GM23248 (cell line): ENCODE results near the gene SPATC1L. TPM values are rescaled to one million over a fixed set of nuclear protein-coding genes. Genes with fewer than 3 reads are reported as not detected.

Experiments
- DNase-seq: peaks from one replicate; pipeline ENCODE4 v3.0.0-alpha.2; 2015
- H2AFZ ChIP-seq: fragments of 200-600 bp; sonication (generic); 2 replicates; pipeline ENCODE4 v1.6.1; 2016; ENCODE audit warnings: antibody characterized with exemption
- H3F3A ChIP-seq: fragments of 200-600 bp; sonication (generic); 2 replicates; pipeline ENCODE4 v1.6.1; 2016; ENCODE audit warnings: mild to moderate bottlenecking, antibody characterized with exemption, mixed run types; ENCODE audit not compliant: insufficient read depth
- H3K27ac ChIP-seq: fragments of 200-600 bp; sonication (generic); 2 replicates; pipeline ENCODE4 v1.5.1; 2016; ENCODE audit warnings: mild to moderate bottlenecking
- H3K27me3 ChIP-seq: fragments of 200-600 bp; sonication (generic); replicated peaks from 2 replicates; pipeline ENCODE4 v1.6.1; 2016; ENCODE audit warnings: mild to moderate bottlenecking; ENCODE audit not compliant: insufficient read depth
- H3K36me3 ChIP-seq: fragments of 200-600 bp; sonication (generic); 2 replicates; pipeline ENCODE4 v1.6.1; 2016; ENCODE audit warnings: low read depth, mild to moderate bottlenecking
- H3K4me1 ChIP-seq: fragments of 200-600 bp; sonication (generic); 2 replicates; pipeline ENCODE4 v1.6.1; 2016; ENCODE audit warnings: mild to moderate bottlenecking; ENCODE audit not compliant: insufficient read depth
- H3K4me2 ChIP-seq: fragments of 200-600 bp; sonication (generic); one replicate; pipeline ENCODE4 v1.6.1; 2016; ENCODE audit warnings: mild to moderate bottlenecking; ENCODE audit not compliant: unreplicated experiment
- H3K4me3 ChIP-seq: fragments of 200-600 bp; sonication (generic); 2 replicates; pipeline ENCODE4 v1.5.1; 2016; ENCODE audit warnings: mild to moderate bottlenecking
- H3K79me2 ChIP-seq: fragments of 200-600 bp; sonication (generic); 2 replicates; pipeline ENCODE4 v1.6.1; 2016; ENCODE audit warnings: mild to moderate bottlenecking; ENCODE audit not compliant: insufficient read depth
- H3K9ac ChIP-seq: fragments of 200-600 bp; sonication (generic); 2 replicates; pipeline ENCODE4 v1.6.1; 2016; ENCODE audit warnings: mild to moderate bottlenecking
- H3K9me2 ChIP-seq: fragments of 200-600 bp; sonication (generic); 2 replicates; pipeline ENCODE4 v1.6.1; 2016; ENCODE audit warnings: mixed run types, mild to moderate bottlenecking, moderate library complexity; ENCODE audit not compliant: insufficient read depth
- H3K9me3 ChIP-seq: fragments of 200-600 bp; sonication (generic); one replicate; pipeline ENCODE4 v1.6.1; 2017; ENCODE audit warnings: low read depth
- H4K20me1 ChIP-seq: fragments of 200-600 bp; sonication (generic); 2 replicates; pipeline ENCODE4 v1.6.0; 2016; ENCODE audit not compliant: insufficient read depth
- EZH2 ChIP-seq: fragments of 200-600 bp; sonication (generic); IDR thresholded peaks from 2 replicates; pipeline ENCODE4 v1.6.1; 2018; ENCODE audit warnings: antibody characterized with exemption, mild to moderate bottlenecking; ENCODE audit not compliant: insufficient read depth, poor library complexity, severe bottlenecking
- EZH2phosphoT487 ChIP-seq: fragments of 200-600 bp; sonication (generic); IDR thresholded peaks from 2 replicates; pipeline ENCODE4 v1.6.1; 2018; ENCODE audit warnings: antibody characterized with exemption, moderate library complexity, mild to moderate bottlenecking, low read depth; ENCODE audit not compliant: insufficient read depth
- WGBS, 2 experiments: methylation state at CpG; one replicate each; pipeline ENCODE4 v1.1.6; 2015 to 2017; ENCODE audit warnings: low lambda C conversion rate in 2 of 2, low coverage in 1 of 2; ENCODE audit errors: missing lambda C conversion rate in 2 of 2; 5-methylcytosine and 5-hydroxymethylcytosine counted together
- in situ Hi-C: fragments of 300-500 bp; cut with MboI; formaldehyde crosslinking; loops from 2 replicates; pipeline ENCODE4 v1.15.0; 2020
- polyA plus RNA-seq: library from polyadenylated mRNA; unstranded; fragments of >200 nt; fragmentation: Nextera tagmentation; extraction: Ambion mirVana; gene quantifications from 2 replicates; pipeline ENCODE4 v1.2.1, GENCODE V29; 2016
- total RNA-seq: library from RNA; depleted of rRNA; stranded (reverse); fragments of >200 nt; shearing (Covaris generic); gene quantifications from 2 replicates; pipeline ENCODE4 v1.2.3, GENCODE V29; 2014

SPATC1L gene
- total and polyA plus RNA-seq, 2 experiments from 2014 or later, result 5.2 to 15.7 TPM

DNA sequence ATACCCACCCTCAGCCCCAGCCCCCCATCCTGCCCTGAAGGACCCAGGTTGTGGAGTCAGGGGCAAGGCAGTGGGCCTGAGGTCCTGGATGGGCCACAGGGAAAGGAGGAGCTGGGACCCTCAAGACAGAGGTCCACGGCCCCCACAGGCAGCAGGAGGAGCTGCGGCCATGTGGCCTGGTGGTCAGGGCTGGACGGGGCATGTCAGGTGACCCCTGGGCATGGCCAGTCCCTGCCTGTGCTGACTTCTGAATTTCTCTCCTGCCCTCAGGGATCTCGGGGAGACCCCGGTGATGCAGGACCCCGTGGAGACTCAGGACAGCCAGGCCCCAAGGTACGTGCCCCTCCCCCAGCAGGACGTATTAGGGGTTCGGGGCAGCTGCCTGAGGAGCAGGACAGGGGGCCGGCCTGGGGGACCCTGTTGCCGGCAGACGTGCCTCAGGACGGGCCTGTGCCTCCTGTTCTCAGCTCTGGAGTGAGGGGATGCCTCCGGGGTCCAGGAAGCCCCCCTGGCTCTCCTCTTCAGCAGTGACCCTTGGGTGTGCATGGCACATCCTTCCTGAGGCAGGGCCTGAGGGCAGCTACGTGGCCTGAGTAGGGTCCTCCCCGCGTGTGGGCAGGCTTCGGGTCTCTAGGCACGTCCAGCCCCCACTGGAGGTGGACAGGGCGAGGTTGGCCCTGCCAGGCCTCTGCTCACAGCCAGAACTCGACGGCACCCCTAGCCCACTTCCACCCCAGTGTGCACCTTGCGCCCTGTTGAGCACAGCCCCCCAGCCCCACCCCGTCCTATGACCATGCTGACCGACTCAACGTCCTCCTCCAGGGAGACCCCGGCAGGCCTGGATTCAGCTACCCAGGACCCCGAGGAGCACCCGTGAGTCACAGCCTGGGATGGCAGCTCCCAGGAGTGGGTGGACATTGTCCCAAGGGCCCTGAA is 62.7 kb downstream of the SPATC1L start:
- peak overlapping the region; percentile 82 for H3K27ac ChIP-seq
- H3K9ac ChIP-seq, result peak overlapping the region; percentile 24
- H4K20me1 ChIP-seq, result no peaks in the 10 kb centered on the region
- no peak for DNase-seq
- WGBS, 2 experiments, result 71 to 79% methylated on average over 26 of the region's 29 CpGs
- H3K4me3 ChIP-seq, result no peak overlapping the region
- no peaks in the 10 kb centered on the region for H3K27me3 ChIP-seq
- no peak overlapping the region for H3K4me2 ChIP-seq
- H3F3A ChIP-seq, result peaks cover 44% of the 10 kb centered on the region
- peaks cover 30% of the 10 kb centered on the region; the same call in 1 of the 2 replicates for H3K79me2 ChIP-seq
- TF ChIP-seq EZH2phosphoT487 (no peak), EZH2 (no peak)
- in situ Hi-C loops, result no loop called here
- peaks cover 43% of the 10 kb centered on the region; the same call in 1 of the 2 replicates for H3K36me3 ChIP-seq
- no peaks in the 10 kb centered on the region for H3K9me3 ChIP-seq
- peaks cover 20% of the 10 kb centered on the region for H3K4me1 ChIP-seq
- no peak overlapping the region for H2AFZ ChIP-seq
- no peaks in the 10 kb centered on the region for H3K9me2 ChIP-seq

DNA sequence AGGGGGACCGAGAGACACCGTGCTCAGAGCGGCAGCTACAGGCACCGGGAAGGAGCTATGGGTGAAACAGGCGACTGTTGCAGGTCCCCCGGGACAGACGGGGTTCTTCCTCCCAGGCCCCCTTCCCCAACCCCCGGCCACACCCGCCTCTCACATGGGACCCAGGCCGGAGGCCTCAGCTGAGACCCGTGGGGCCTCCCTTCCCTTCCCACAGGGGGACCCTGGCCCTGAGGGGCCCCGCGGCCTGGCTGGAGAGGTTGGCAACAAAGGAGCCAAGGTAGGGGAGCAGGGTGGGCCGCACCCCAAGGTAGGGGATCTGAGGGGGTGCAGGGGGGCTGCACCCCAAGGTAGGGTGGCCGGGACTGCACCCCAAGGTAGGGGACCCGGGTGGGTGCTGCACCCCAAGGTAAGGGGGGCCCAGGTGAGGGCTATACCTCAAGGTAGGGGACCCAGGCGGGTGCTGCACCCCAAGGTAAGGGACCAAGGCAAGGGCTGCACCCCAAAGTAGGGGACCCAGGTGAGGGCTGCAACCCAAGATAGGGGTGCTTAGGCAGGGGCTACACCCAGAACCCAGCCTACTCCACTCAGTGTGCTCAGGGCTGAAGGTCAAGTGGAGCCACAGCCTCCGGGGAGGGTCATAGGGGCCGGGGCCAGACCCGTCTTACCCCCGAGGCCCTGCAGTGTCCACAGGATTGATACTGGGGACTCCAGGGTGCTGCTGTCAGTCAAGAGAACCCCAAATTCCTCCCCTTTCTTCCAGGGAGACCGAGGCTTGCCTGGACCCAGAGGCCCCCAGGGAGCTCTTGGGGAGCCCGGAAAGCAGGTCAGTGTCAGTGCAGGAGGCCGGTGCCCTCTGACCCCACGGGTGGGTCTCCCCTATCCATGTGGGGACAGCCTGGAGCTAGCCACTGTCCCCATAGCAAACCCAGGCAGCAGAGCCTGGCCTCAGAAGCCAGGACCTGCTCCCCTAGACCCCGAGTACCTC is 63.7 kb downstream of the SPATC1L start:
- Histone ChIP-seq H4K20me1 (no peaks in the 10 kb centered on the region), H3K4me1 (peaks cover 20% of the 10 kb centered on the region), H3K27me3 (no peaks in the 10 kb centered on the region), H3K4me3 (no peak overlapping the region), H3K36me3 (peaks cover 44% of the 10 kb centered on the region), H3K9me3 (no peaks in the 10 kb centered on the region), H3K79me2 (peaks cover 39% of the 10 kb centered on the region; the same call in 1 of the 2 replicates), H2AFZ (no peak overlapping the region), H3K9ac (no peak overlapping the region), H3K27ac (peak overlapping the region; percentile 82), H3F3A (peaks cover 50% of the 10 kb centered on the region), H3K9me2 (no peaks in the 10 kb centered on the region), H3K4me2 (no peak overlapping the region)
- WGBS, 2 experiments, result 78 to 80% methylated on average over 23 to 25 of the region's 26 CpGs
- no peak for DNase-seq
- TF ChIP-seq EZH2 (no peak), EZH2phosphoT487 (no peak)
- in situ Hi-C loops, result no loop called here

DNA sequence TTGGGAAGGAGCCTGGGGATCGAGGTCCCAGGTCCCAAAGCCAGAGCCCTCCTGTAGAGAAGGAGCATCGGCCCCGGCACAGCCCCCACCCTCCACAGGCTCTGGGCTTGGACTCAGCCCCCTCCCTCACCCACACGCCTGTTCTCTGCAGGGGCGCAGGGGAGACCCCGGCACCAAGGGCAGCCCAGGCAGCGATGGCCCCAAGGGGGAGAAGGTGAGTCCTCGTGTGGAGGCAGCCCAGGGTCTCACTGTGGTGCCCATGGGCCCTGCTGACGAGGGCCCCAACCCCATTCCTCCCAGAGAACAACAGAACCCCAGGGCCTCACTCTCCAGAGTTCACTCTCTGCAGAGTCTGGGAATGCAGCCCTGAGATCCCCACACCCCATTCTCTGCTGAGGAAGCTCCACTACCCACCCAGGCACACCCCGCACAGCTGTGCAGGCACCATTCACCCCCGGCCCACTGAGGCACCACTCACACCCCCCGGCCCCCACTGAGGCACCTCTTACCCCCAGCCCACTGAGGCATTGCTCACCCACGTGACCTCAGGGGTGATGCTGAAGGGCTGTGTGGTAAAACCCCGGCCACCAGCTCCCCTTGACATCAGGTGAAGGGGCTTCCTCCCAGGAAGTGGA is 64.5 kb downstream of the SPATC1L start:
- Histone ChIP-seq H4K20me1 (no peaks in the 10 kb centered on the region), H3K36me3 (peaks cover 46% of the 10 kb centered on the region)
- in situ Hi-C loops, result loop anchor here (10.0 kb wide), 1 partner anchor 125 kb away; no protein-coding TSS in a partner anchor

More for the DNA sequence above, 64.5 kb downstream of the SPATC1L start:
- H3K9me3 ChIP-seq, result no peaks in the 10 kb centered on the region
- H3K27ac ChIP-seq, result no peak overlapping the region
- H3K79me2 ChIP-seq, result peaks cover 48% of the 10 kb centered on the region
- no peaks in the 10 kb centered on the region for H3K27me3 ChIP-seq
- TF ChIP-seq EZH2phosphoT487 (no peak), EZH2 (no peak)
- no peak overlapping the region for H2AFZ ChIP-seq
- peaks cover 55% of the 10 kb centered on the region for H3F3A ChIP-seq
- no peak overlapping the region for H3K4me3 ChIP-seq
- peaks cover 20% of the 10 kb centered on the region for H3K4me1 ChIP-seq
- no peak overlapping the region for H3K9ac ChIP-seq
- WGBS, 2 experiments, result 82 to 85% methylated on average over 11 to 13 of the region's 14 CpGs
- no peak overlapping the region for H3K4me2 ChIP-seq
- no peak for DNase-seq
- no peaks in the 10 kb centered on the region for H3K9me2 ChIP-seq
